Stimulated activated CD8-positive, alpha-beta memory T cell treated with anti-CD3 and anti-CD28 coated beads, Interleukin-12 subunit alpha, Interleukin-12 subunit beta, amount 100 ng/mL, for 1 hour (primary cell): ENCODE results near the gene GINS2.

Experiments
- DNase-seq: peaks from one replicate; pipeline ENCODE4 v3.0.0-alpha.2; 2020; ENCODE audit warnings: low read depth

The GINS2 gene

DNA sequence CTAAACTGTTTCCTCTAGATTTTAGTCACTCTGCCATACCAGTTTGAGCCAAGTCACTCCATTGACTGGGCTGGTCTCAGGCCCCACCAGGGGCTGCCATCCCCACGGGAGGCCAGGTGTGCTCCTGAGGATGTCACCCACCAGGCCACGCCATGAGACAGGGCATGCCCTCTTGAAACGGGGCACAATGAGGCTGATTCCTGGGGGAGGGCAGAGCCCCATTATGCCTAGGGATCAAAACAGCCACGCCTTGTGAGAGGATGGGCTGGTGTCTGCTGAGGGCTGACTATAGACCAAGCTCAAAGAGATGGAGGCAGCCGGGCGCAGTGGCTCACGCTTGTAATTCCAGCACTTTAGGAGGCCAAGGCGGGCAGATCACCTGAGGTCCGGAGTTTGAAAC lies 21.5 kb downstream of the GINS2 start:
- DNase-seq = no peak

- DNase-seq = no peak
Observed at GRCh38 chr16:85665929-85666328, 22.8 kb downstream of the GINS2 start.

- DNase-seq = no peak
Observed at GRCh38 chr16:85665373-85665740, 23.4 kb downstream of the GINS2 start.

- DNase-seq = no peak
Observed at GRCh38 chr16:85664580-85665372, 24.0 kb downstream of the GINS2 start.

DNA sequence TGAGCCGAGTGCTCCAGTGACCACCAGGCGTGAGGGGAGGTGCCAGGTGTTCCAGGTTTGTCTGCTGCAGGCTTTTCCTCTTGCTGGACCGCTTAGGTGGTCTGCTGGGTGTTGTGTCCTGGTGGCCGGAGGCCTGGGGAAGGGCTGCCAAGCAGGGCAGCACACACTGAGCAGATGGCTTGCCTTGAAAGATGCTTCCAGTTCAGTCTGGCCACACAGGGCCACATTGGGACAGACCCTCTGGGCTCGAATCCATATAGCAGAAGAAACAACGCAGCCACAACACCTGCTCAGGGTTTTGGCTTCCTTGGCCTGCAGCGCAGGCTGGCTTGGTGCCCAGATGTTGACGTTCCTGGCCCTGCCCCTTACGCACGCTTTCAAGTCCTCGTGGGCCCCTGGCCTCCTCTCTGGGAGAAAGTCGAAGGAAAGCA lies 24.8 kb downstream of the GINS2 start:
- DNase-seq = no peak

DNA sequence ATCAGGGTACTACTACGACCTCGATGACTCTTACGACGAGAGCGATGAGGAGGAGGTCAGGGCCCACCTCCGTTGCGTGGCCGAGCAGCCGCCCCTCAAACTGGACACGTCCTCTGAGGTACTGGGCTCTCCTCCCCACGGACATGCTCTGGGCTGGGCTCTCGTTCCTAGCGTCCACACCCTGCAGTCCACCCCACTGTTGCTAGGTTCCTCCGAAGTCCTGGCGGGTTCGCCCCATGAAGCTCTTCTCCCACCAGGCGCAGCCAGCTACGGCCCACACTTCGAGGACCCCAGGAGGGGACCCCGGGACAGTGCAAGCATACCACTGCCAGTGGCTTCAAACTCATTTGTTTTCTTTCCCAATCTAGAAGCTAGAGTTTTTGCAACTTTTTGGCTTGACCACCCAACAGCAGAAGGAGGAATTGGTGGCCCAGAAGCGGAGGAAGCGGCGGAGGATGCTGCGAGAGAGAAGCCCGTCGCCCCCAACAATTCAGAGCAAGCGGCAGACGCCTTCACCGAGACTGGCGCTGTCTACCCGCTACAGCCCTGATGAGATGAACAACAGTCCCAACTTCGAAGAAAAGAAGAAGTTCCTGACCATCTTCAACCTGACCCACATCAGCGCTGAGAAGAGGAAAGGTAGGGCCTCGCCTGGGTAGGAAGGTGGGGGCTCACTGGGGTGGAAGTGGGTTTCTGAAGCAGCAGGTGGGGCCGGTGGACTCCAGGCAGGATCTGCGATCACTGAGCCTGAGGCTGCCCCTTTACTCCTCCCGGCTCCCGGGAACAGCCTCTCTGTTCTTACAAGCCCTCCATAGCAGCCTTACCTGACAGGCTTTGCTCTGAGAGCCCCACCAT lies 25.6 kb downstream of the GINS2 start:
- no peak for DNase-seq

- no peak for DNase-seq
Observed at GRCh38 chr16:85662482-85662812, 26.3 kb downstream of the GINS2 start.

GRCh38 chr16:85661740-85662481 lies 26.8 kb downstream of the GINS2 start:
- no peak for DNase-seq

GRCh38 chr16:85660843-85661739 lies 27.7 kb downstream of the GINS2 start:
- DNase-seq = no peak

- DNase-seq = peak; percentile 34
Observed at GRCh38 chr16:85659805-85660511, 28.8 kb downstream of the GINS2 start.

DNA sequence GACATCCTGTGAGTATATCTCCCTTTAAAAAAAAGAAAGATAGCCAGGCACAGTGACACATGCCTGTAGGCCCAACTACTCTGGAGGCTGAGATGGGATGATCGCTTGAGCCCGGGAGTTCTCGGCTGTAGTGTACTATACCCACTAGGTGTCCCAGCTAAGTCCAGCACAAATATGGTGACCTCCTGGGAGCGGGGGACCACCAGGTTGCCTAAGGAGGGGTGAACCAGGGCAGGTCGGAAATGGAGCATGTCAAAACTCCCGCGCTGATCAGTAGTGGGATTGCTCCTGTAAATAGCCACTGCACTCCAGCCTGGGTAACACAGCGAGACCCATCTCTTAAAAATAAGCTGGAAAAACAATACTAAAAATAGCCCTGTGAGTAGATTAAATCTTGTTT lies 29.4 kb downstream of the GINS2 start:
- DNase-seq = no peak

DNA sequence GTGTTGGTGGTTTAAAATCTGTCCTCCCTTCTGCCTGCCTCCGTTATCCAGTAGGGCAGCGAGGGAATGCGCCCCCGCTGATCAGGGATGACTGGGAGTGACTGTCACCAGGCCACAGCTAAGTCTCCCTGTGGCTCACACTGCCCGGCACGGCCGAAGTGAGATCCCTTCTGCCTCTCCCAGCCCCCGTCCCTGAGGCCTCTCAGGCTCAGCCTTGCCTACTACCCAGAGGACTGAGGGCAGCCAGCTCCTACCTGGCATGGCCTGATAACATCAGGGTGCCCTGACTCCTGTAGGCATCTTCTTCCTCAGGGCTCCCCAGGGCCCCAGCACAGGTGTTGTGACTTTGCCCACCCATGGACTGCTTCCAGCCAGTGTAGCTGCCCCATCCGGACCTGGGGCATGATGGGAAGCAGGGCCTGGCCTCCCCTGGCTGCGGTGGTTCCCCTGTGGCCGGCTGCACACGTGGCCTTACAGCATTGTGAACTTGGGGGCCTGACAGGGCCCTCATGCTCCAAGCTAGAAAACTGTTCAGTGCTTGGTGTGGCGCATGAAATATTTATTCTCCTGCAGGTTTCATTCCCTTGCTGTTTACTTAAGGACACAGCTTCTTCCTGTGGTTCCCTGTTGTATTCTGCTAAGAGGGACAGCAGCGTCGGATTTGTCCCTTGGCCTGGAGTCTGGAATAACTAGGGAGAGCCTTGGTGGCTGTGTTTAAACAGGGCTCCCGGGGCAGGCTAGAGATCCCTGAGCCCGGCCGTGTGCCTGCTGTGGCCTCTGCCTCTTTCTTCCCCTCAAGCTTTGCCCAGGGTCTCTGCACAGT lies 30.0 kb downstream of the GINS2 start:
- no peak for DNase-seq

GRCh38 chr16:85657996-85658395 lies 30.8 kb downstream of the GINS2 start:
- DNase-seq = no peak

GRCh38 chr16:85657267-85657650 lies 31.5 kb downstream of the GINS2 start:
- DNase-seq = no peak

DNA sequence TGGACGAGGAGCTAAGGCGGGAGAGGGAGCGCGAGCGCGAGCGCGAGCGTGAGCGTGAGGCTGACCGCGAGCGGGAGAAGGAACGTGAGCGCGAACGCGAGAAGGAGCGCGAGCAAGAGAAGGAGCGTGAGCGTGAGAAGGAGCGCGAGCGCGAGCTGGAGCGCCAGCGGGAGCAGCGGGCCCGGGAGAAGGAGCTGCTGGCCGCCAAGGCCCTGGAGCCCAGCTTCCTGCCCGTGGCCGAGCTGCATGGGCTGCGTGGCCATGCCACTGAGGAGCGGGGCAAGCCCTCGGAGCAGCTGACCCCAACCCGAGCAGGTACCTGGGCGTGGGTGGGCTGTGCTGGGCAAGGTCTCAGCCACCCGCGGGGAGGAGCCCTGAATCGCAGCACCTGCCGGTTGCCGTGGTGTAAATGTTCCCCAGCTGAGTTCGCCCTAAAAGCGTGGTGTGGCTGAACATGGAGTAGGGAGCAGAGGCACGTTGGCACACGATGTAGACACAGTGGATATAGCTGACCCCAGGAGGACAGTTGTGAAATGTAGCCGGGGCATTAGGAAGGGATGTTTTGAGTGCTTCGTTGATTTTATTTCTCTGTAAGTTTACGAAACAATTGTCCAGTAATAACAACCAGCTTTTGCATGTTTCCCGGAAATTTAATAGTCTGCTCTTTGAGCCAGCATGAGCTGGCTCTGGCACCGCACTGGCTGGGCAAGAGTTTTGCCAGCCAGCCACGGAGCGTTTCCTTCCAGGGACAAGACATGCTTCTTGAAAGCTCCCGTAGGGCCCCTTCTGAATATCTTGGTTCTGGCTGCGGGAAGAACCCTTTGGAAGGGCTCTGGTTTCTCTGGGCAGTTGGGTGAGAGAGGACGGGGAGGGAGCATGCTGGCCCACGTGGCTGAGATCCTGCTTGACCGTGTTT lies 32.1 kb downstream of the GINS2 start:
- DNase-seq = no peak

- no peak for DNase-seq
Observed at GRCh38 chr16:85655216-85656129, 33.3 kb downstream of the GINS2 start.

DNA sequence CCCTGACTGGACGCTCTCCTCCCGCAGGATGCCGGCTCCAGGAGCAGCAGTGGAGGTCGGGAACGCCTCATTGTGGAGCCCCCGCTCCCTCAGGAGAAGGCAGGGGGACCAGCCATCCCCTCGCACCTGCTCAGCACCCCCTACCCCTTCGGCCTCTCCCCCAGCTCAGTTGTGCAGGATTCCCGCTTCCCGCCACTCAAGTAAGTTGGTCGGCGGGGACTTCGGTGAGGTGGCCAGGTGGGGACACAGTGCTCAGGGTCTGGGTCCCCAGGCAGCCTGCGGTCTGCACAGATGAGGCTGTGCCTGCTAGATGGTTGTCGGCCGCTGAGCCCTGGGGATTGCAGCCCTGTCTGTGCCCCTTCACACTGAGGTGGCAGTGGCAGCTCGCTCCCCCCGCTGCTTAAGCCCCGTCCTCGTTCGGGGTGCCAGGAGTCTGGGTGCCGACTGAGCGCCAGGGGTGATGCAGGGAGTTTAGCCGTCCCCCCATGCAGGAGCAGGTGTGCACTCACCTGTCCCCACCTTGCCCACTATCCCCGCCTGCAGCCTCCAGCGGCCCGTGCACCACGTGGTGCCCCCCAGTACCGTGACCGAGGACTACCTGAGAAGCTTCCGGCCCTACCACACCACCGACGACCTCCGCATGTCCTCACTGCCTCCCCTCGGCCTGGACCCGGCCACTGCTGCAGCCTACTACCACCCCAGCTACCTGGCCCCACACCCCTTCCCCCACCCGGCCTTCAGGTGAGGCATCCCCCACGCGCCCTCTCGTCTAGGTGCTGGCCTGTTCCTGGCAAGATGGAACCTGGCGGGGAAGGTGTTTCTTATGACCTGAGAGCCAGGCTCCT lies 34.3 kb downstream of the GINS2 start:
- DNase-seq = no peak
